ENCODE measurements around the gene SUSD4. TPM values are rescaled to one million over a fixed set of nuclear protein-coding genes. Genes with fewer than 3 reads are reported as not detected.

Gene SUSD4
- polyA plus RNA-seq, 5 donors: 21.7 to 29.8 (median 26.1) TPM

- no peak for DNase-seq
Measured at GRCh38 chr1:223331929-223332328, 32.0 kb downstream of the SUSD4 start.

- no peak for DNase-seq
Measured at GRCh38 chr1:223331301-223331700, 32.7 kb downstream of the SUSD4 start.

- DNase-seq: no peak
Measured at GRCh38 chr1:223330466-223330865, 33.5 kb downstream of the SUSD4 start.

GRCh38 chr1:223329664-223330415, 34.1 kb downstream of the SUSD4 start:
- DNase-seq: no peak

GRCh38 chr1:223329252-223329651, 34.7 kb downstream of the SUSD4 start:
- DNase-seq: no peak

- no peak for DNase-seq
Measured at GRCh38 chr1:223328566-223328965, 35.4 kb downstream of the SUSD4 start.

- DNase-seq: no peak
Measured at GRCh38 chr1:223326776-223327175, 37.2 kb downstream of the SUSD4 start.

- no peak for DNase-seq
Measured at GRCh38 chr1:223323491-223324484, 40.2 kb downstream of the SUSD4 start.

GRCh38 chr1:223322868-223323267, 41.1 kb downstream of the SUSD4 start:
- no peak for DNase-seq

GRCh38 chr1:223320959-223321358, 43.0 kb downstream of the SUSD4 start:
- DNase-seq: no peak

- no peak for DNase-seq
Measured at GRCh38 chr1:223319905-223320580, 43.9 kb downstream of the SUSD4 start.

- no peak for DNase-seq
Measured at GRCh38 chr1:223319398-223319797, 44.6 kb downstream of the SUSD4 start.

- DNase-seq: no peak
Measured at GRCh38 chr1:223316082-223316481, 47.9 kb downstream of the SUSD4 start.

- DNase-seq: no peak
Measured at GRCh38 chr1:223315665-223316064, 48.3 kb downstream of the SUSD4 start.

GRCh38 chr1:223313415-223313754, 50.6 kb downstream of the SUSD4 start:
- no peak for DNase-seq

- DNase-seq: no peak
Measured at GRCh38 chr1:223312705-223313414, 51.1 kb downstream of the SUSD4 start.

- DNase-seq: no peak
Measured at GRCh38 chr1:223312273-223312672, 51.7 kb downstream of the SUSD4 start.

- no peak for DNase-seq
Measured at GRCh38 chr1:223311826-223312225, 52.1 kb downstream of the SUSD4 start.

GRCh38 chr1:223308136-223308535, 55.8 kb downstream of the SUSD4 start:
- no peak for DNase-seq

- DNase-seq: no peak
Measured at GRCh38 chr1:223307544-223307943, 56.4 kb downstream of the SUSD4 start.

GRCh38 chr1:223304931-223305330, 59.0 kb downstream of the SUSD4 start:
- DNase-seq: no peak

- DNase-seq: no peak
Measured at GRCh38 chr1:223301371-223301770, 62.6 kb downstream of the SUSD4 start.
